ENCODE measurements around the gene C14orf180. TPM values are rescaled to one million over a fixed set of nuclear protein-coding genes. Genes with fewer than 3 reads are reported as not detected.

C14orf180 gene
- total and polyA plus RNA-seq, 10 of the 15 experiments (the other 5 are each of a cell fraction or from before 2014, with no cell fraction given): not detected

DNA sequence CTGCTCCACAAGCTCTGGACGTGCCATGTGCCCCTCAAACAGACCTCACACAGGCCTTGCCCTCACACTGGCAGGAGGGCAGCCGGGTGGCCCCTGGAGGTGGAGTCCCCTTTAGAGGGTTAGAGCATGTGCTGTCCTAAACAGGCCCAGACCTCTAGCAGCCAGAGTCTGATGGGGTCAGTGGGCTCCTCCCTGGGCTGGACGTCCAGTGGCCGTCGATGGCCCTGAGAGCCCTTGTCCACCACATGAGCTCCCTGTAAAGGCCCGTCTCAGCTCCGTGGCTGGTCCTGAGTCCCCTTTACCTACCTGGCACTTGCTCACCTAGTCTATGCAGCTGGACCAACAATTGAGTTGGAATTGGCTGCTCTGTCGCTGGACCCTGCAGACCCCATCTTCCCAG lies 21.2 kb downstream of the C14orf180 start:
- CTCF ChIA-PET: no interaction called here
- in situ Hi-C loops (cut with MboI): no loop called here

More for the DNA sequence above, 21.2 kb downstream of the C14orf180 start:
- no peak overlapping the region for H3K27ac ChIP-seq (ENCODE audit: control insufficient read depth, insufficient read depth)
- no peak for DNase-seq (ENCODE audit: low read depth, low spot score)
- ChIA-PET RAD21 (ENCODE audit: unreplicated experiment) (no interaction called here), POLR2A (no interaction called here), SMC1A (ENCODE audit: uncharacterized antibody, unreplicated experiment) (no interaction called here)
- intact Hi-C loops (cut with micrococcal nuclease; ENCODE audit: unreplicated experiment): no loop called here
- no peak overlapping the region for H3K4me3 ChIP-seq
- no peaks in the 10 kb centered on the region for H3K4me1 ChIP-seq (ENCODE audit: control insufficient read depth, insufficient read depth, low read length)
- H4K20me1 ChIP-seq (ENCODE audit: control insufficient read depth, insufficient read depth): no peaks in the 10 kb centered on the region
- no peaks in the 10 kb centered on the region; a peak in 1 of 4 replicates for H3K27me3 ChIP-seq (replicated peaks in 1 of 2; ENCODE audit: control insufficient read depth in 2 of 2, insufficient read depth in 2 of 2, low read length in 1 of 2)
- FAIRE-seq: no peak
- no peak overlapping the region for H2AFZ ChIP-seq (ENCODE audit: control insufficient read depth, low read depth, low read length)
- no peaks in the 10 kb centered on the region for H3K79me2 ChIP-seq (ENCODE audit: control insufficient read depth, insufficient read depth, low read length)
- no TSS peak for BruUV-seq (replicated peaks)
- no peaks in the 10 kb centered on the region for H3K9me3 ChIP-seq (replicated peaks; ENCODE audit: control insufficient read depth, insufficient read depth, low read length)
- WGBS (ENCODE audit: insufficient coverage, insufficient replicate concordance, low lambda C conversion rate, missing lambda C conversion rate): 10% methylated on average over 8 of the region's 8 CpGs
- ATAC-seq: no peak
- H3K4me2 ChIP-seq (ENCODE audit: control insufficient read depth, insufficient read depth): no peak overlapping the region
- no peak overlapping the region for H3K9ac ChIP-seq (ENCODE audit: control insufficient read depth, insufficient read depth, low read length)
- no peaks in the 10 kb centered on the region for H3K36me3 ChIP-seq (ENCODE audit: control insufficient read depth in 2 of 2, insufficient read depth in 2 of 2, low read length in 1 of 2)
- no peak for TF ChIP-seq TAF1 (IDR thresholded peaks at IDR 0.05; ENCODE audit: borderline replicate concordance, low read depth, low read length)
- no peak for TF ChIP-seq NR2C2 (IDR thresholded peaks at IDR 0.05; ENCODE audit: borderline replicate concordance, control insufficient read depth, insufficient read length, low read depth)
- TF ChIP-seq, protein P1, sequence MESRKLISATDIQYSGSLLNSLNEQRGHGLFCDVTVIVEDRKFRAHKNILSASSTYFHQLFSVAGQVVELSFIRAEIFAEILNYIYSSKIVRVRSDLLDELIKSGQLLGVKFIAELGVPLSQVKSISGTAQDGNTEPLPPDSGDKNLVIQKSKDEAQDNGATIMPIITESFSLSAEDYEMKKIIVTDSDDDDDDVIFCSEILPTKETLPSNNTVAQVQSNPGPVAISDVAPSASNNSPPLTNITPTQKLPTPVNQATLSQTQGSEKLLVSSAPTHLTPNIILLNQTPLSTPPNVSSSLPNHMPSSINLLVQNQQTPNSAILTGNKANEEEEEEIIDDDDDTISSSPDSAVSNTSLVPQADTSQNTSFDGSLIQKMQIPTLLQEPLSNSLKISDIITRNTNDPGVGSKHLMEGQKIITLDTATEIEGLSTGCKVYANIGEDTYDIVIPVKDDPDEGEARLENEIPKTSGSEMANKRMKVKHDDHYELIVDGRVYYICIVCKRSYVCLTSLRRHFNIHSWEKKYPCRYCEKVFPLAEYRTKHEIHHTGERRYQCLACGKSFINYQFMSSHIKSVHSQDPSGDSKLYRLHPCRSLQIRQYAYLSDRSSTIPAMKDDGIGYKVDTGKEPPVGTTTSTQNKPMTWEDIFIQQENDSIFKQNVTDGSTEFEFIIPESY (IDR thresholded peaks at IDR 0.05): no peak
- TF ChIP-seq, protein P2, sequence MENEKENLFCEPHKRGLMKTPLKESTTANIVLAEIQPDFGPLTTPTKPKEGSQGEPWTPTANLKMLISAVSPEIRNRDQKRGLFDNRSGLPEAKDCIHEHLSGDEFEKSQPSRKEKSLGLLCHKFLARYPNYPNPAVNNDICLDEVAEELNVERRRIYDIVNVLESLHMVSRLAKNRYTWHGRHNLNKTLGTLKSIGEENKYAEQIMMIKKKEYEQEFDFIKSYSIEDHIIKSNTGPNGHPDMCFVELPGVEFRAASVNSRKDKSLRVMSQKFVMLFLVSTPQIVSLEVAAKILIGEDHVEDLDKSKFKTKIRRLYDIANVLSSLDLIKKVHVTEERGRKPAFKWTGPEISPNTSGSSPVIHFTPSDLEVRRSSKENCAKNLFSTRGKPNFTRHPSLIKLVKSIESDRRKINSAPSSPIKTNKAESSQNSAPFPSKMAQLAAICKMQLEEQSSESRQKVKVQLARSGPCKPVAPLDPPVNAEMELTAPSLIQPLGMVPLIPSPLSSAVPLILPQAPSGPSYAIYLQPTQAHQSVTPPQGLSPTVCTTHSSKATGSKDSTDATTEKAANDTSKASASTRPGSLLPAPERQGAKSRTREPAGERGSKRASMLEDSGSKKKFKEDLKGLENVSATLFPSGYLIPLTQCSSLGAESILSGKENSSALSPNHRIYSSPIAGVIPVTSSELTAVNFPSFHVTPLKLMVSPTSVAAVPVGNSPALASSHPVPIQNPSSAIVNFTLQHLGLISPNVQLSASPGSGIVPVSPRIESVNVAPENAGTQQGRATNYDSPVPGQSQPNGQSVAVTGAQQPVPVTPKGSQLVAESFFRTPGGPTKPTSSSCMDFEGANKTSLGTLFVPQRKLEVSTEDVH (IDR thresholded peaks at IDR 0.05; ENCODE audit: low read depth, partially characterized antibody): no peak
- TF ChIP-seq, protein P3, sequence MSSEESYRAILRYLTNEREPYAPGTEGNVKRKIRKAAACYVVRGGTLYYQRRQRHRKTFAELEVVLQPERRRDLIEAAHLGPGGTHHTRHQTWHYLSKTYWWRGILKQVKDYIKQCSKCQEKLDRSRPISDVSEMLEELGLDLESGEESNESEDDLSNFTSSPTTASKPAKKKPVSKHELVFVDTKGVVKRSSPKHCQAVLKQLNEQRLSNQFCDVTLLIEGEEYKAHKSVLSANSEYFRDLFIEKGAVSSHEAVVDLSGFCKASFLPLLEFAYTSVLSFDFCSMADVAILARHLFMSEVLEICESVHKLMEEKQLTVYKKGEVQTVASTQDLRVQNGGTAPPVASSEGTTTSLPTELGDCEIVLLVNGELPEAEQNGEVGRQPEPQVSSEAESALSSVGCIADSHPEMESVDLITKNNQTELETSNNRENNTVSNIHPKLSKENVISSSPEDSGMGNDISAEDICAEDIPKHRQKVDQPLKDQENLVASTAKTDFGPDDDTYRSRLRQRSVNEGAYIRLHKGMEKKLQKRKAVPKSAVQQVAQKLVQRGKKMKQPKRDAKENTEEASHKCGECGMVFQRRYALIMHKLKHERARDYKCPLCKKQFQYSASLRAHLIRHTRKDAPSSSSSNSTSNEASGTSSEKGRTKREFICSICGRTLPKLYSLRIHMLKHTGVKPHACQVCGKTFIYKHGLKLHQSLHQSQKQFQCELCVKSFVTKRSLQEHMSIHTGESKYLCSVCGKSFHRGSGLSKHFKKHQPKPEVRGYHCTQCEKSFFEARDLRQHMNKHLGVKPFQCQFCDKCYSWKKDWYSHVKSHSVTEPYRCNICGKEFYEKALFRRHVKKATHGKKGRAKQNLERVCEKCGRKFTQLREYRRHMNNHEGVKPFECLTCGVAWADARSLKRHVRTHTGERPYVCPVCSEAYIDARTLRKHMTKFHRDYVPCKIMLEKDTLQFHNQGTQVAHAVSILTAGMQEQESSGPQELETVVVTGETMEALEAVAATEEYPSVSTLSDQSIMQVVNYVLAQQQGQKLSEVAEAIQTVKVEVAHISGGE (CRISPR knock-in tag; IDR thresholded peaks at IDR 0.05): no peak
- TF ChIP-seq, protein P4, sequence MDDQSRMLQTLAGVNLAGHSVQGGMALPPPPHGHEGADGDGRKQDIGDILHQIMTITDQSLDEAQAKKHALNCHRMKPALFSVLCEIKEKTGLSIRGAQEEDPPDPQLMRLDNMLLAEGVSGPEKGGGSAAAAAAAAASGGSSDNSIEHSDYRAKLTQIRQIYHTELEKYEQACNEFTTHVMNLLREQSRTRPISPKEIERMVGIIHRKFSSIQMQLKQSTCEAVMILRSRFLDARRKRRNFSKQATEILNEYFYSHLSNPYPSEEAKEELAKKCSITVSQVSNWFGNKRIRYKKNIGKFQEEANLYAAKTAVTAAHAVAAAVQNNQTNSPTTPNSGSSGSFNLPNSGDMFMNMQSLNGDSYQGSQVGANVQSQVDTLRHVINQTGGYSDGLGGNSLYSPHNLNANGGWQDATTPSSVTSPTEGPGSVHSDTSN (IDR thresholded peaks at IDR 0.05; ENCODE audit: insufficient replicate concordance, low read depth, low read length): no peak
- TF ChIP-seq ZSCAN29 (IDR thresholded peaks at IDR 0.05): no peak
- no peak for TF ChIP-seq TBL1XR1 (IDR thresholded peaks at IDR 0.05; ENCODE audit: low read depth, low read length)
- TF ChIP-seq JUND (IDR thresholded peaks at IDR 0.05; ENCODE audit: low read depth, low read length): no peak
- TF ChIP-seq RBBP5 (conservative IDR thresholded peaks at IDR 0.05): no peak

Data from GM12878 (cell line).